ENCODE results near the gene WDFY2. TPM values are rescaled to one million over a fixed set of nuclear protein-coding genes. Genes with fewer than 3 reads are reported as not detected.

Gene WDFY2
- total and polyA plus RNA-seq, 9 donors, result 5.4 to 17.9 (median 12.6) TPM

DNA sequence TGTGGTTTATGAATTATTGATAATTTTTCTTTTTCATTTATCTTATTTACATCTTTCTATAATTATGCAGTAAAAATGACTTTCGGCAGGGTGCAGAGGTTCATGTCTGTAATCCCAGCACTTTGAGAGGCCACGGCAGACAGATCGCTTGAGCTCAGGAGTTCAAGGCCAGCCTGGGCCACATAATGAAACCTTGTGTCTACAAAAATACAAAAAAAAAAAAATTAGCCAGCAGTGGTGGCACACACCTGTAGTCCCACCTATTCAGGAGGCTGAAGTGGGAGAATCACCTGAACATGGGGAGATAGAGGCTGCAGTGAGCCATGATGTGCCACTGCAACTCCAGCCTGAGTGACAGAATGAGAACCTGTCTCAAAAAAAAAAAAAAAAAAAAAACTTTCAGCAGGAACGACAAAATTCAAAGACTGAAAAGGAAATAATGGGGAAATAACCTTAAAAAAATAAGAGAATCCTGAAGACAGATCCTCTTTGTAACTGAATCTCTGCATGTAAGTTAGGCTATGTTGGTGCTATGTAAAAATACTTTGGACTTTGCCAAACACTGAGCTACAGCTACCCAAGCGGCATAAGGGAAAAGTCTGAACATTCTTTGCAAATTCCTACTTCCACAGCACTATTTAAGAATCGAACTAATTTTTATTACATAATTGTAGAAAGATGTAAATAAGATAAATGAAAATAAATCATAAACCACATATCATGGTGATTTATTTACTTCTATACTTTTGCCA, 36.7 kb upstream of the WDFY2 start:
- TF ChIP-seq EP300 (IDR thresholded peaks at IDR 0.05) (no peak), POLR2A (IDR thresholded peaks at IDR 0.05) (no peak)
- no peak overlapping the region for H3K27ac ChIP-seq
- no peak for DNase-seq
- H3K4me3 ChIP-seq, result no peak overlapping the region
- no peaks in the 10 kb centered on the region for H3K27me3 ChIP-seq
- intact Hi-C loops (cut with DNase I), result no loop called here
- no peaks in the 10 kb centered on the region for H3K9me3 ChIP-seq
- 84% methylated on average over 6 of the region's 6 CpGs for WGBS, 3 donors
- no peaks in the 10 kb centered on the region for H3K36me3 ChIP-seq
- H3K4me1 ChIP-seq (ENCODE audit: insufficient read depth), result no peaks in the 10 kb centered on the region

GRCh38 chr13:51549050-51549449, 35.2 kb upstream of the WDFY2 start:
- Histone ChIP-seq H3K4me3 (no peak overlapping the region), H3K27me3 (no peaks in the 10 kb centered on the region), H3K4me1 (ENCODE audit: insufficient read depth) (no peaks in the 10 kb centered on the region), H3K27ac (no peak overlapping the region), H3K9me3 (no peaks in the 10 kb centered on the region), H3K36me3 (no peaks in the 10 kb centered on the region)
- intact Hi-C loops (cut with DNase I), result no loop called here
- TF ChIP-seq POLR2A (IDR thresholded peaks at IDR 0.05) (no peak), CTCF (IDR thresholded peaks at IDR 0.05) (no peak), EP300 (IDR thresholded peaks at IDR 0.05) (no peak)
- DNase-seq, result no peak
- 81 to 86% (median 85%) methylated on average over 3 of the region's 3 CpGs for WGBS, 3 donors

DNA sequence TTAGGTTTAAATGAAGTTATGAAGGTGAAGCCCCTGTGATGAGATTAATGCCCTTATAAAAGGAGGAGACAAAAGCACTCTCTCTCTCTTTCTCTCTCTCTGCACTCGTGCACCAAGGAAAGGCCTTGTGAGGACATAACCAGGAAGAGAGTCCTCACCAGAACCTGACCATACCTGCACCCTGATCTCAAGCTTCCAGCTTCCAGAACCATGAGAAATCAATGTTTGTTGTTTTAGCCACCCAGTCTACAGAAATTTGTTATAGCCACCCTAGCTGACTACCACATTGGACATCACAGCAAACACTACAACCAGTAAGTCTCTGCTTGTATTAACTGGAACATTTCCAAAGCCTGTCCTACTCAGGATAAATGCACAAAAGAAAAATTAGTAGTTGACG, 34.7 kb upstream of the WDFY2 start:
- Histone ChIP-seq H3K9me3 (no peaks in the 10 kb centered on the region), H3K4me1 (ENCODE audit: insufficient read depth) (no peaks in the 10 kb centered on the region), H3K4me3 (no peak overlapping the region), H3K27me3 (no peaks in the 10 kb centered on the region), H3K27ac (no peak overlapping the region), H3K36me3 (no peaks in the 10 kb centered on the region)
- 69 to 73% (median 70%) methylated on average over 2 of the region's 2 CpGs for WGBS, 3 donors
- TF ChIP-seq POLR2A (IDR thresholded peaks at IDR 0.05) (no peak), CTCF (IDR thresholded peaks at IDR 0.05) (no peak), EP300 (IDR thresholded peaks at IDR 0.05) (no peak)
- intact Hi-C loops (cut with DNase I), result no loop called here
- no peak for DNase-seq

- 90 to 97% (median 92%) methylated on average over 1 of the region's 1 CpG for WGBS, 3 donors
- Histone ChIP-seq H3K4me3 (no peak overlapping the region), H3K9me3 (no peaks in the 10 kb centered on the region), H3K4me1 (ENCODE audit: insufficient read depth) (no peaks in the 10 kb centered on the region), H3K36me3 (no peaks in the 10 kb centered on the region), H3K27ac (no peak overlapping the region), H3K27me3 (no peaks in the 10 kb centered on the region)
- no peak for DNase-seq
- TF ChIP-seq POLR2A (IDR thresholded peaks at IDR 0.05) (no peak), EP300 (IDR thresholded peaks at IDR 0.05) (no peak), CTCF (IDR thresholded peaks at IDR 0.05) (no peak)
- intact Hi-C loops (cut with DNase I), result no loop called here
Measured at GRCh38 chr13:51550151-51550550, 34.1 kb upstream of the WDFY2 start.

DNA sequence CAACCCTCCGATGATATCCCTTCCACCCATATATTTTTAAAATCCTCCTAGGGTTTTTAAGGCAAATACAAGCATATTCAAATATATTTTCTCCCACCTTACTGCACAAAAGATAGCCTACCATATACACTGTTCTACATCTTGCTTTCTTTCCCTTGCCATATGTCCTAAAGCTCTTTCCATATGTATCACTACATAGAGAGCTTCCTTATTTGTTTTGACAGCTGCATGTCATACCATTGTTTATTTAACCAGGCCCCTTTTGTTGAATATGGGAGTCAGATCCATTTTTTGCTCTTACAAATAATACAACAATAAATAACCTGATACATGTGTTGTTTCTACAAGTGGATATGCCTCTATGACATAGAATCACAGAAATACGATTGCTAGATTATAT, 32.8 kb upstream of the WDFY2 start:
- Histone ChIP-seq H3K27me3 (no peaks in the 10 kb centered on the region), H3K36me3 (no peaks in the 10 kb centered on the region), H3K9me3 (no peaks in the 10 kb centered on the region), H3K4me1 (ENCODE audit: insufficient read depth) (no peaks in the 10 kb centered on the region), H3K27ac (no peak overlapping the region), H3K4me3 (no peak overlapping the region)
- 91 to 97% (median 94%) methylated on average over 2 of the region's 2 CpGs for WGBS, 3 donors
- no peak for TF ChIP-seq EP300 (IDR thresholded peaks at IDR 0.05)
- no peak for DNase-seq
- intact Hi-C loops (cut with DNase I), result no loop called here
